Mammary microvascular endothelial cell (primary cell): Measurements from ENCODE around the gene ANGPTL2. TPM values are rescaled to one million over a fixed set of nuclear protein-coding genes. Genes with fewer than 3 reads are reported as not detected.

Experiments used
- total RNA-seq: library from RNA; depleted of rRNA; stranded (reverse); fragments of >200 nt; gene quantifications from 2 replicates; pipeline ENCODE4 v1.2.3, GENCODE V29; 2015

ANGPTL2 gene, protein sequence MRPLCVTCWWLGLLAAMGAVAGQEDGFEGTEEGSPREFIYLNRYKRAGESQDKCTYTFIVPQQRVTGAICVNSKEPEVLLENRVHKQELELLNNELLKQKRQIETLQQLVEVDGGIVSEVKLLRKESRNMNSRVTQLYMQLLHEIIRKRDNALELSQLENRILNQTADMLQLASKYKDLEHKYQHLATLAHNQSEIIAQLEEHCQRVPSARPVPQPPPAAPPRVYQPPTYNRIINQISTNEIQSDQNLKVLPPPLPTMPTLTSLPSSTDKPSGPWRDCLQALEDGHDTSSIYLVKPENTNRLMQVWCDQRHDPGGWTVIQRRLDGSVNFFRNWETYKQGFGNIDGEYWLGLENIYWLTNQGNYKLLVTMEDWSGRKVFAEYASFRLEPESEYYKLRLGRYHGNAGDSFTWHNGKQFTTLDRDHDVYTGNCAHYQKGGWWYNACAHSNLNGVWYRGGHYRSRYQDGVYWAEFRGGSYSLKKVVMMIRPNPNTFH
- total RNA-seq, result 13.6 and 14.1 TPM in 2 replicates

GRCh38 chr9:127122176-127123063 is at the start of gene ANGPTL2:
Gene ANGPTL2, minus strand, starts transcription at chr9:127122635. Its CDS starts 13,904 bp downstream, at chr9:127108731.

Other genes starting within 250 kb of the ANGPTL2 start
- 1.6 and 2.3 TPM in 2 replicates for gene RALGPS1, start 207.9 kb downstream of the ANGPTL2 start, total RNA-seq
- gene GARNL3, start 142.1 kb upstream of the ANGPTL2 start, total RNA-seq, result 0.79 and 1.1 TPM in 2 replicates